Motor neuron (in vitro differentiated cells): Measurements from ENCODE around the gene CATSPER2. TPM values are rescaled to one million over a fixed set of nuclear protein-coding genes. Genes with fewer than 3 reads are reported as not detected.

Experiments used
- total RNA-seq, 8 experiments: library from RNA; unstranded; fragments of 300-600 nt; gene quantifications; 2 replicates each; pipeline versions ENCODE4 v1.2.3 to v1.2.4, GENCODE V29; 2022

The CATSPER2 gene
- total RNA-seq, 8 experiments from 2014 or later, result 1.5 to 7.0 (median 2.8) TPM

Other genes with a start within 250 kb of the CATSPER2 start
- 10 to 100 TPM; 37.3 to 93.1 (median 84.8) TPM for gene TP53BP1, start 155.7 kb downstream of the CATSPER2 start, total RNA-seq
- 10 to 100 TPM in 7 of 8 experiments, 1 to 10 TPM in 1; 8.4 to 71.1 (median 32.7) TPM for gene MAP1A, start 131.2 kb downstream of the CATSPER2 start, total RNA-seq
- gene PPIP5K1, start 58.6 kb downstream of the CATSPER2 start, total RNA-seq, result 10 to 100 TPM in 7 of 8 experiments, 1 to 10 TPM in 1; 9.4 to 37.9 (median 21.0) TPM
- 10 to 100 TPM in 4 of 8 experiments, 1 to 10 TPM in 3, under 1 TPM in 1; 0.91 to 18.5 (median 9.4) TPM for gene CKMT1B, start 54.8 kb downstream of the CATSPER2 start, total RNA-seq
- 1 to 10 TPM in 3 of 8 experiments, under 1 TPM in 5; 0.40 to 2.9 (median 0.77) TPM for gene STRC, start 30.0 kb downstream of the CATSPER2 start, total RNA-seq
- gene CKMT1A, start 45.0 kb upstream of the CATSPER2 start, total RNA-seq, result 10 to 100 TPM in 1 of 8 experiments, 1 to 10 TPM in 6, under 1 TPM in 1; 0.87 to 10.0 (median 7.0) TPM
- 100 to 1,000 TPM in 6 of 8 experiments, 10 to 100 TPM in 2; 80.9 to 286 (median 146) TPM for gene PDIA3, start 97.6 kb upstream of the CATSPER2 start, total RNA-seq
- 1 to 10 TPM in 6 of 8 experiments, under 1 TPM in 2; 0.60 to 4.2 (median 1.6) TPM for gene ELL3, start 128.1 kb upstream of the CATSPER2 start, total RNA-seq
- 1,000 to 10,000 TPM in 1 of 8 experiments, 100 to 1,000 TPM in 7; 596 to 1,776 (median 768) TPM for gene SERF2, start 143.5 kb upstream of the CATSPER2 start, total RNA-seq
- gene SERINC4, start 151.4 kb upstream of the CATSPER2 start, total RNA-seq, result 1 to 10 TPM in 4 of 8 experiments, under 1 TPM in 4; 0.63 to 2.2 (median 1.0) TPM
- 10 to 100 TPM; 11.4 to 19.1 (median 15.9) TPM for gene HYPK, start 151.8 kb upstream of the CATSPER2 start, total RNA-seq
- 10 to 100 TPM; 25.4 to 55.9 (median 37.1) TPM for gene MFAP1, start 175.8 kb upstream of the CATSPER2 start, total RNA-seq
- 10 to 100 TPM in 3 of 8 experiments, 1 to 10 TPM in 4, under 1 TPM in 1; 0.46 to 19.7 (median 3.0) TPM for gene WDR76, start 178.2 kb upstream of the CATSPER2 start, total RNA-seq